GM18951 (cell line): ENCODE results near the gene CDK6.

ENCODE experiments used
- POLR2A ChIP-seq: IDR thresholded peaks from 4 replicates; pipeline ENCODE4 v1.6.1; 2011; ENCODE audit warnings: mild to moderate bottlenecking; ENCODE audit not compliant: insufficient read length, insufficient read depth; ENCODE audit errors: extremely low read depth
- in situ Hi-C: fragments of 300-500 bp; cut with MboI; formaldehyde crosslinking; loops from one replicate; pipeline ENCODE4 v1.12.0; 2022; ENCODE audit warnings: low sequenced_read_pairs, mixed read lengths, inconsistent platforms; ENCODE audit not compliant: unreplicated experiment

CDK6 gene

GRCh38 chr7:92699560-92699959 lies 136.8 kb downstream of the CDK6 start:
- in situ Hi-C loops, result loop anchor here (10.0 kb wide), 1 partner anchor 135 kb away; the partner anchor contains the start of gene CDK6
- no peak for TF ChIP-seq POLR2A

GRCh38 chr7:92698237-92698841 lies 138.0 kb downstream of the CDK6 start:
- TF ChIP-seq POLR2A, result no peak
- in situ Hi-C loops, result loop anchor here (10.0 kb wide), 1 partner anchor 136 kb away; the partner anchor contains the start of gene CDK6

GRCh38 chr7:92697414-92697813 lies 139.0 kb downstream of the CDK6 start:
- no peak for TF ChIP-seq POLR2A
- in situ Hi-C loops, result loop anchor here (10.0 kb wide), 1 partner anchor 137 kb away; the partner anchor contains the start of gene CDK6

- TF ChIP-seq POLR2A, result no peak
Observed at GRCh38 chr7:92697012-92697411, 139.4 kb downstream of the CDK6 start.

GRCh38 chr7:92696584-92696983 lies 139.8 kb downstream of the CDK6 start:
- TF ChIP-seq POLR2A, result no peak
- in situ Hi-C loops, result loop anchor here (10.0 kb wide), 1 partner anchor 138 kb away; the partner anchor contains the start of gene CDK6

More at GRCh38 chr7:92697012-92697411, 139.4 kb downstream of the CDK6 start:
- in situ Hi-C loops, result loop anchor here (10.0 kb wide), 1 partner anchor 138 kb away; the partner anchor contains the start of gene CDK6

GRCh38 chr7:92695308-92696261 lies 140.8 kb downstream of the CDK6 start:
- no peak for TF ChIP-seq POLR2A
- in situ Hi-C loops, result loop anchor here (10.0 kb wide), 1 partner anchor 139 kb away; the partner anchor contains the start of gene CDK6

- no peak for TF ChIP-seq POLR2A
- in situ Hi-C loops, result loop anchor here (10.0 kb wide), 1 partner anchor 141 kb away; the partner anchor contains the start of gene CDK6
Observed at GRCh38 chr7:92694211-92694610, 142.2 kb downstream of the CDK6 start.

GRCh38 chr7:92693519-92693918 lies 142.9 kb downstream of the CDK6 start:
- TF ChIP-seq POLR2A, result no peak
- in situ Hi-C loops, result loop anchor here (10.0 kb wide), 1 partner anchor 141 kb away; the partner anchor contains the start of gene CDK6

- in situ Hi-C loops, result loop anchor here (10.0 kb wide), 1 partner anchor 143 kb away; the partner anchor contains the start of gene CDK6
- TF ChIP-seq POLR2A, result no peak
Observed at GRCh38 chr7:92691578-92691977, 144.8 kb downstream of the CDK6 start.

GRCh38 chr7:92685136-92686042 lies 151.0 kb downstream of the CDK6 start:
- TF ChIP-seq POLR2A, result no peak
- in situ Hi-C loops, result no loop called here

GRCh38 chr7:92684274-92684673 lies 152.1 kb downstream of the CDK6 start:
- in situ Hi-C loops, result no loop called here
- no peak for TF ChIP-seq POLR2A

- in situ Hi-C loops, result no loop called here
- TF ChIP-seq POLR2A, result no peak
Observed at GRCh38 chr7:92682903-92683539, 153.4 kb downstream of the CDK6 start.

- no peak for TF ChIP-seq POLR2A
- in situ Hi-C loops, result no loop called here
Observed at GRCh38 chr7:92682330-92682729, 154.0 kb downstream of the CDK6 start.
